Hippocampal formation (tissue), 2 donors: ENCODE data around the gene GPC3.
A peak's percentile ranks its signal among the peaks of the same experiment; 100 is the strongest.
"Not testable (repeated sequence)": the region's sequence is repeated elsewhere in the genome, so short reads cannot be mapped to it uniquely, and the experiment has no call there.

Source experiments
- DNase-seq, 2 donors: peaks; one replicate each; lab custom pipeline; 2025; lab: John Stamatoyannopoulos, UW

The GPC3 gene

DNA sequence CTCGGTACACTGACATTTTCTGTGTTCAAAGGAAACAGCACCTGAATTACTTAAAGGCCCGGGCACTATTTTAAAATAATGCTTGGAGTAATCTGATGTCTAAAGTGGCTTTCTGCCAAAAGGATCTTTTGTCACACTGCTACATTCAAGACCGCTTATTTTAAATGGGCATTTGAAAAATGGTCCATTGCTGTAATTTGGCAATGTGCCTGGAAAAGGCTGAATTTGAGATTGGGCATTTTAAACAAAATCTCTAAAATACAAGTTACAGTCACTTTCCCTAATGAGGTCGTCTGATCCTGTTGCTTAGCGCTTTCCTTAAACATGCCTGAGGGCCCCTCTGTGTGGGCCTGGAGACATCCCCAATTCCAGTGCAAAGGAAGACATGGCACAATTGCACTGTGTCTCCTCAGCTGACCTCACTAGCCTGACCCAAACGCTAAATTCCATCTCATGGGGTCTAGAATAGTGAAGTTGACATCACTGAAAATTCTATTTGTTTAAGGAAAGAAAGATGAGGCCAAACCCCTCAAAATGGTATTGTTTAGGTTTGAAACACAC, 214.2 kb downstream of the GPC3 start:
- DNase-seq: no peak

DNA sequence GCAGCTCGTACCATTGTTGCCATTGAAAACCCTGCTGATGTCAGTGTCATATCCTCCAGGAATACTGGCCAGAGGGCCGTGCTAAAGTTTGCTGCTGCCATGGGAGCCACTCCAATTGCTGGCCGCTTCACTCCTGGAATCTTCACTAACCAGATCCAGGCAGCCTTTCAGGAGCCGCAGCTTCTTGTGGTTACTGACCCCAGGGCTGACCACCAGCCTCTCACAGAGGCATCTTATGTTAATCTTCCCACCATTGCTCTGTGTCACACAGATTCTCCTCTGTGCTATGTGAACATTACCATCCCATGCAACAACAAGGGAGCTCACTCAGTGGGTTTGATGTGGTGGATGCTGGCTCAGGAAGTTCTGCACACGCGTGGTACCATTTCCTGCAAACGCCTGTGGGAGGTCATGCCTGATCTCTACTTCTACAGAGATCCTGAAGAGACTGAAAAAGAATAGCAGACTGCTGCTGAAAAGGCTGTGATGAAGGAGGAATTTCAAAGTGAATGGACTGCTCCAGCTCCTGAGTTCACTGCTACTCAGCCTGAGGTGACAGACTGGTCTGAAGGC, 222.3 kb downstream of the GPC3 start:
- not testable (repeated sequence) for DNase-seq

DNA sequence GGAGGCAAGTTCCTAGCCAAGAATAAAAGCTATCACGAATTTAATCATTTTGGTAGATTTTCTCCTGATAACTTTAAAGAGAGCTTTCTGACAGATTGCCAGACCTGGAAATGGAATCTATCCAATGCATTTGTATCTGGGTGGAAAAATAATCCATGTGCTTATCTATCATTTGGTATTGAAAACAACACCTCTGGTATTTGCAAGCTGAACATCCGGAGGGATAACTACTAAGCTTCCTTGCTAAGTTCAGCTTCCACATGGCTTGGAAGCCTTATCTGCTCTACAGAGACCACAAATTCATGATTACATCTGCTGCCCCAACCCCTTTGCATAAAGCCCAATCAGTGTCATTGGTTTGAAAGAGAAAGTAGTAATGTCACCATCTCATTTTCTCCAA, 230.7 kb downstream of the GPC3 start:
- DNase-seq: no peak

DNA sequence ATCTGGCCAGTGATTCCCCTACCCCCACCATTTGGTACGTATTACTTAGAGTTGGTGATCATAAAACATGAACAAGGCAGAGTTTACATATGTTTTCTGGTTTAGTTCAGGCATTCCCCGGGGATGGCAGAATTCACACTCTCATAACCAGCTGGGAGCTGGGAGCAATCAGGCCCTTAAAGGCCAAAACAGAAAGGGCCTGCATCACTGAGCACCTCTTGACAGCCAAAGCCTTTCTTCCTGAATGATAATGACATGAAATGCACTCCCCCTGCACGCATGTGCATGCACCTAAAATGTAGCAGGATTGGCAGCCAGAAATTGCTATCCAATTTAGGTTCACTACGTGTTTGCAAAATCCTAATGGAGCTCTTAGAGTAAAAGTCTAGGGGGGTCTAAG, 235.4 kb downstream of the GPC3 start:
- DNase-seq: no peak

DNA sequence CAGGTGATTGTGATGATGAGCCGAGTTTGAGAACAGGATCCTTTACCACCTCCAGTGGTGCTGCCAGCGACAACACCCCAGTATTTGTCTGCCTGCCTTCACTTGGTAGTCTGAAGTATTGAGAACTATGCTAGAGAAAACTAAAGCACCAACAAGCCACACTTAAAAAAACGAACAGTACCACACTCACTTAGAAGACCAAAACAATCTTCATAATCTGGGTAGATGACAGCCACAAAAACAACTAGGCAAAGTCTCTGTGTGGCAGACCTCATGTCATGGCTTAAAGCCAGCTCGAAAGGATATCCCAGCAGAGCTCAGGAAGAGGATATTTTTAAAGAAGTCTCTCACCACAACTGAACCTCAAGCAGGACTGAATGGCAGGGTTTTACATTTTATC, 236.0 kb downstream of the GPC3 start:
- no peak for DNase-seq

DNA sequence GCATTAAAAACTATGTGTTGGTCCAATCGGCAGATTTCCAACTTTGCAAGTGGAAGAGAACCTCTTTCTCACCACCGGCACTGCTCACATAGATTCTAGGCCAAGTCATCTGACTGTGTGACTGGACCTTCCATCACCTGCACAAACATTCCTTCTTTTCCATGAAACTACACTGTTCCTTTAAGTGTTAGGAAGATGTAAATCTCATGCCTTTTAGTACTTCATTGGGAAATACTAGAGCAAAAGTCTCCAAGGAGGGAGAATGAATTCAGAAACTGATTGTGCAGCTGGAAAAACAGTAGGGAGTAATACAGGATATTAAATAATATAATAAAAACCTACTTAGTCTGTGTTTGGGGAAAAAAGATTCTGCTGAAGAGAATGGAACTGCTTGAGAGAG, 238.2 kb downstream of the GPC3 start:
- DNase-seq: no peak

DNA sequence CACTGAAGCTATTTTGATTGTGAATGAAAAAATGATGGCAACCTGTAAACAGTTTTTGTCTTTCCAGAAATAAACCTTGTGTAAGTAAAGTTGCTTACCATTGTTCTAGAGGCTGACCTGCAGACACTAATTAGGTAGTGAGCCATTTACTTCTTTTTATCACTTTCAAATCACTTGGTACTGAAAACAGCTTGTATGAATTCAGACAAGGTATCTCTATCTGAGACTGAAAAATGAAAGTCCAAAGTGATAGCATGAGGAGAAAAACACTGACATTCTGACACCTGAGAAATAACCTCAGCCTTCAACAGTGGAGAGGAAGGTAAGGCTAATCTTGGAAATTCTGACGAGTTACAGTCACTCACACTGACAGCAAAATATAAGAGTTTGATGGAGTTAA, 238.8 kb downstream of the GPC3 start:
- no peak for DNase-seq

DNA sequence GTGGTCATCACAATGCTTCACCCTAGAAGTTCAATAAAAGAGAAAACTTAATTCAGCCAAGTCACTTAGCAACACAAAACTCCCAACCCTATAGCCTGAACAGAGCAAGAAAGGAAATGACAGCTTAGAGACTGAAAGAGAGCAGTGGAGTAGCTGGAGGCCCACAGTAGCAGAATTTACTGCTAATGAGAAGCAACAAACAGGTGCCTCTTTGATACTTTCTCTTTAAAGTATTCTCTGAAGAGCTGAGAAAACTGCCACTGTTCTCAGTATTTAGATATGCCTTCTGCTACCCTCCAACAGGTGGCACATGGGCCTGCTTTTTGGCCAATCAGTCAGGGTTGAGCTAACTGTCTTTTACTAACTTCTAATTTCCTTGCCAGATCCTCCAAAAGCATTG, 240.0 kb downstream of the GPC3 start:
- DNase-seq: no peak

DNA sequence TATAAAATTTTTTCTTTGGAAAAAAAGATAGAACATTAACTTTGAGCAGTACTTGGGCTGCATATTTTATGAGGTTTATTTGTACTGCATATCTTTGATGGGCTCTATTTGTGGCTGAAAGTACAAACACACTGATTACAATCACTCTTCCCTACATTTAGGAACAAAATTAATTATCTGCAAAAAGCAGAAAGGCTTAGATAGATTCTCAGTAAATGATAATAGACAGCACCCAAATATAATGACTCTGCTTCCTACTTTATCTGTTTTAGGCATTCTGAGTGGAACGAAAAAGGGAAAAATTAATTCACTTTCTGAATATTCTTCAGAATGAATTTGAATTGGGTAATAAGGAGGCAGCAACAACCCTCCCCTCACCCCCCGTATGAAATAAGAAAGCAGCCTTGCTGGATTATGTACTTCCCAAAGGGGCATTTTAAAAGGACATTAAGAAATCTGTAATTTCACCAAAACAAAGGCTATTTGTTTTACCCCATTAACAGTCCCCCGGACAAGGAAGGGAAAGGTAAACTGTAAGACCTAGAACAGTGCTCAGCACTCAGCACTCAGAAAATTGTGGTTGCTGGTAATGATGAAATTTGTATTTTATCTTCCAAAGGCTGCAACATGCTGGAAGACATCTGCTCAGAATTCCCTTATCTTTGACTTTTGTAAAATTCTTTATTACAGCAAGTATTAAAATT, 242.6 kb downstream of the GPC3 start:
- no peak for DNase-seq

DNA sequence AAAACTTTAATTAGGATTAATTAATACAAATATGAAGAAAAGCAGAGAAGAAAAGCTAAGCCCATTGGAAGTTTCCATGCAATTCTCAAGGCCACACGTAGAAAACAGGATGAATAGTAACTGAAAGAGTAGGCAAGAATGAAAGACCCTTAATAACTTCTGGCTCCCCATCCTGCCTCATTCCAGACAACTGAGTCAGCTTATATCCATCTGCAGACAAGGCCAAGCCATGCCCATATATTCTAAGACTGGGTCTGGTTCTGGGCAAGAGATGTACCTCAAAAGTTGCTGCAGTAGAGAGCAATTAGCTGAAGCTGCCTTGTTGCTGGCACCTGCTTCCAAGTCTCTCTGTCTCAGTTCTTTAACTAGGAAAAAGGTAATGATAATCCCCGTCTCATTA, 244.1 kb downstream of the GPC3 start:
- DNase-seq: no peak

DNA sequence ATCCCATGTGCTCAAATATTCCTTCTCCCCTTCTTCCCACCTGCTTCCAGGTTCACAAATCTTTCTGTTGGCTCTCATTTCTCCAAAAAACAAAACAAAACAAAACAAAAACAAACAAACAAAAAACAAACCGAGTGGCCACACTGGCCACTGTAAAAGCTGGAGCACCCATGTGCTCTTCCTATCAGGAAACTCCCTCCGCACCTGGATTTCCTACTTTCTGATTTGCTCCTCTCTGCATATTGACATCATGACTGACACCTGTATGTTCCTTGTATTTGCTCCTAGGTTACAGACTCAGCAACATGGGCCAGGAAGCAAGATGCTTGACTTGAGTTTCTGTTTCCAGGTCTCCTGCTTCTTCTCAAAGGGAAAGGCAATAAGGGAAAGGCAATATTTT, 258.8 kb downstream of the GPC3 start:
- DNase-seq: no peak

DNA sequence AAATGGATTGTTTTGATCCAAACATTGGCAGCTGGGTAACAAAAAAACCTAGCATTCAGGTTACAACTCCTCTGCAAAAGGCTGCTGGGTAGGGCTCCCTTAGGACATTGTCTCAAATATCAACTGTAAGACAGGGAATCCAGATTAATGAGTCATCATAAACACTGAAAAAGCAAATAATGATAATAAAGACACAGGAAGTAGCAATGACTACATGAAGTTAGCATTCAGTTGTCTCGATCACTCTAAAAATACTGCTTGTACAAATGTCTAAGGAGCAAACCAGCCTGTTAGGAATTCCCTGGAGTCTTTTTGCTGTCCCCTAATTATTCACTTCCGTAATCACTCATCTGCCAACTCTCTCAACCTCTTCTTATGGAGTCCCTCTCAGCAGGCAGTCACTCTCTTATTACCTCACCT, 259.2 kb downstream of the GPC3 start:
- DNase-seq: no peak

DNA sequence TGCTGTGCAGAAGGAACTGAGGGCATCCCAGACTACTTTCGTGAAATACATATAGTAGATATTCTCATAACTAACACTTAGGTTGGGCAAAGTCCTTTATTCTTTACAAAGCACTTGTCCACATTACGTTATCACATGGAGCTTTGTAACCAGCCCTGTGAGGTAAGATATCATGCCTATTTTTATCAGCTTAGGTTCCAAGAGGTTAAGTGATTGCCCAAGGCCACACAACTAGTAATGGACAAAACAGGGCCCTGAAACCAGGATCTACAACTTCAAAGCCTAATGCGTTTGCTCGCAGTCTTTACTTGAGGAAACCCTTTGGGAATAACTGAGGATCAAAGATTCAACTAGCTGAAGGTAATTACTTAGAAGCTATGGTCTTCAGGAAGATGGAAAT, 261.5 kb downstream of the GPC3 start:
- no peak for DNase-seq

DNA sequence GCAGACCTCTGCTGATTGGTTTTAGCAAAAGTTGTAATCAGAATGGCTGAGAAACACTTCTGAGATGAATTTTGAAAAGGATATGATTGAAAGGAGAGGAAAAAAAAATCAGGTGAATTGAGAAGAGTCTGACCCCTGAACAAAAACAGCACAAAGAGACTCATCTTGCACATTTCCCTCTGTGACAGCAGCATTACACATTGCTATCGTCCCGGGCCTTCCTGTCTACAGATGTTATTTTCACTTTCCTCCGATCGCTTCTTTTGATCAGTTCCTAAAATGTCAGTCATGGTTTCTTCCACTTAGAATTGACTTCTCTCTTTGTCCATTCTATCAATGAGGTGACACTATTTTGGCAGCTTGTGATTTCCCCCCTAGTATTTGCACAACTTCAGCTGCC, 262.6 kb downstream of the GPC3 start:
- DNase-seq: no peak

DNA sequence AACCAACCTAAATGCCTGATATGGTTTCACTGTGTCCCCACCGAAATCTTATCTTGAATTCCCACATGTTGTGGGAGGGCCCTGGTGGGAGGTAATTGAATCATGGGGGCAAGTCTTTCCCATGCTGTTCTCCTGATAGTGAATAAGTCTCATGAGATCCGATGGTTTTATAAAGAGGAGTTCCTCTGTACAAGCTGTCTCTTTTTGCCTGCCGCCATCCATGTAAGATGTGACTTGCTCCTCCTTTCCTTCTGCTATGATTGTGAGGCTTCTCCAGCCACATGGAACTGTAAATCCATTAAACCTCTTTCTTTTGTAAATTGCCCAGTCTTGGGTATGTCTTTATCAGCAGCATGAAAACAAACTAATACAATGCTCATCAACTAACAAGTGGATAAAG, 265.1 kb downstream of the GPC3 start:
- not testable (repeated sequence) for DNase-seq

DNA sequence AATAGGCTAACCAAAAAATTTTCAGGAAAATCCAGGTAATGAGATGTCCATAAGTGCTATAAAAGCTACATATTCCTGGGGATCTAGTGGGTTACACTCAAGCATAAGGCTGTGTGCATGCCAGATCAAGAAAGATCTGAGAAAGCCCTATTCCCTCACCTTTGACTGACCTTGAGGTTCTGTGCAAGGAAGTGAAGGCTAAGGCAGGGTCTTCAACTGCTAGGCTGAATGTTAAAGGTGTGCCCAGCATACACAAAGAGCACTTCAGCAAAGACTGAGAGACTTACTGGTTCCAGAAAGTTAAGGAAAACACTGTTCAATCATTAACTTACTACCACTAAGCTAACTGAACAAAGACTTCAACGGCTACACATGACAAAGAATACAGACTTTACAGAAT, 269.7 kb downstream of the GPC3 start:
- DNase-seq: no peak

DNA sequence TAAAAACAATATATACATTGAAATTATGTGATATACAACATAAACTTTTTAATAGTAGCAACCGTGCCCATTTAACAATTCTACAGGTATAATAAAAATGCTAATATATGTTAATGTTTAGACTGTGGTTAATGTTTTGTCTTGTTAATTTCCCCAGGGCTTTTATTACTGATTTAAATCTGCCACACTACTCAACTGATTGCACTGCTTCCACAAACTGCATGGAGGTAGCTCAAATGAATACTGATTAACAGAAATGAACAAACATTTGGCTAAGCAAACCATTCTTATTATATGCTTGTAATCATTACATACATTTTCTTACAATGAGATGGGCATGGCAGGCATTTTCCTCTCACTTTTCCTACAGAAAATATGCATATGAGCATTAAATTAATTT, 275.9 kb downstream of the GPC3 start:
- DNase-seq: no peak

DNA sequence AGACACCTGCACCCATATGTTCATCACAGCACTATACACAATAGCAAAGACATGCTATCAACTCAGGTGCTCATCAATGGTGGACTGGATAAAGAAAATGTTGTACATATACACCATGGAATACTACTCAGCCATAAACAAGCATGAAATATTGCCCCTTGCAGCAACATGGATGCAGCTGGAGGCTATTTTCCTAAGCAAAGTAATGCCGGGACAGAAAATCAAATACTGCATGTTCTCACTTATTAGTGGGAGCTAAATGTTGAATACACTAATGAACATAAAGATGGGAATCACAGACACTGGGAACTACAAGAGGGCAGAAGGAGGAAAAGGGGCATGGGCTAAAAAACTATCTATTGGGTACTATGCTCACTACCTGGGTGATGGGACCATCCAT, 278.5 kb downstream of the GPC3 start:
- no peak for DNase-seq

DNA sequence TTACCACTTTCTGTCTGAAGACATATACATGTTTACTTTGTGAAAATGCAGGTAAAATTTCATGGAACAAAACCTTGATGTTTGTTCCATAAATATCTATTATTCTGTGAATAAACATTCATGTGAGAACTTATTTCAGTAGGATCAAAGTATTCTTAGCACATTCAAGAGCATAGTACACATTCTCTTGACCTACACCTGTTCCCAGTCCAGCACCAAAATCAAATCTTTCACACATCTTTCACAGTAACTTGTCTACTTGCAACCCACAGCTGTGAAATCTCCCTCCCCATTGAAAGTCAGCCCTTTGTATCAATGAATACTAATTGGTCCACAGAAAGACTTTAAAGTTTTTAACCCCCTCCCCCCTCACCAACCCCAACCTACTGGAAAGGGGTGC, 283.2 kb downstream of the GPC3 start:
- DNase-seq: no peak

DNA sequence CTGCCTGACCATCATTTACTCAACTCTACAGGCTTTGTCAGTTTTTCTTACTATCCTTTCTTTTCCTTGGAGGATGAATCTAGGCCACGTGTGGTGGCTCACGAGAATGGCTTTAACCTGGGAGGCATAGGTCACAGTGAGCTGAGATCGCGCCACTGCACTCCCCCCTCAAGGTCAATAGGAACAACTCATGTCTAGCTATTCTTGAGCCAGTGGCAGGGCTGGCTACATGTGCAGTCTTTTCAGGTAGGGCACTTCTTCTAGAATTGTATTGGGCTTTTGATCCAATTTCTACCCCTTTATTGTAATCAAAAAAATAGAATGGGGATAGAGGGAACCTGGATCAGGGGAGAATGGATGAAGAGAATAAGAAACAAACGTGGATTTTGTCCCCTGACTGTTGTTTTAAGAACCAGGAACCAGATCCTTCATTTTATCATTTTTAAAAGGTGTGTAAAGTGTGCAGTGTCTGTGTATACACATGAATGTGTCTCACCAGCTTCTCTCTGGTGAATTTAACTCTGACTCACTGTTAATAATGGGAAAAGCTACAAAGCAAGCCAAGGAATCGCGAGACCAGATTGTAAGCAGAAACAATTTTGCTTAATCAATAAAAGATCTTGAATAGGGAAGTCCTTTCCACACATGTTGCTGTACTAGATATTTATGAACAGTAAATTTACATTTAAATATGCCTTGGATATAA, 286.2 kb downstream of the GPC3 start:
- DNase-seq: no peak

DNA sequence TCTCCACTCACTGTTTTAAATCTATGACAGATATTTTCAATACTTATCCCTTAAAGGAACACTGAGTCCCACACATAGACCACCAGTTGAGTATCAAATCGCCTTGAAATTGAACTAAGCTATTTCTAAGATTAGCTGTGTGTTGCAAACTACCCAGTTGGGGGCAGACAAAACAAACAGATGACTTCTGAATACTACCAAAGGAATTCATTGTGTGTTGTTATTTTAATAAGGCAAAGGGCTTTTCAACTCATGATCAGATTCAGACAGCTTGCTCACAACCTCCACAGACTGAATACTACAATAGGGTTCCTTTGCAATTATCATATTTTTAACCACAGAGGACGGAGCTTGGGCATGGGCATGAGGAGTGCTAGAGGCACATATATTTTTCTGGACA, 287.1 kb downstream of the GPC3 start:
- peak in 1 of 2 donors; percentile 16 for DNase-seq

DNA sequence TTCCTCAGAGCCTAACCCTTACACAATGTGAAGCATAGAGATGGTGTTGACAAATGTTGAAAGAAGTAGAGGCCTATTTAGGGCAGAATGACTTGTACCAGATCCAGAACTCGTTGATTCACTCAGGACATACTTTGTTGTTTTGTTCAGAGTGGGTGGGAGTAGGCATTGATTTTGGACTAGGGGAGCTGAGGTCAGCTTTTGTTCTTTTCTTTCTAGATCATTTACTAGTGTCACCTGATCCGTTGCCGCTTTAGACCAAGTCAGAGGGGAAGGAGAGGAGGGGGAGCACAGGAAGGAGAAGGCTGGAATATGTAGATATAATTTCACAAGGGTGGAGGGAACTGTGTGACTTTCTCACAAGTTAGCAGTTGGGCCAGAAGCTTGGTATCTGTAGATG, 287.7 kb downstream of the GPC3 start:
- no peak for DNase-seq

DNA sequence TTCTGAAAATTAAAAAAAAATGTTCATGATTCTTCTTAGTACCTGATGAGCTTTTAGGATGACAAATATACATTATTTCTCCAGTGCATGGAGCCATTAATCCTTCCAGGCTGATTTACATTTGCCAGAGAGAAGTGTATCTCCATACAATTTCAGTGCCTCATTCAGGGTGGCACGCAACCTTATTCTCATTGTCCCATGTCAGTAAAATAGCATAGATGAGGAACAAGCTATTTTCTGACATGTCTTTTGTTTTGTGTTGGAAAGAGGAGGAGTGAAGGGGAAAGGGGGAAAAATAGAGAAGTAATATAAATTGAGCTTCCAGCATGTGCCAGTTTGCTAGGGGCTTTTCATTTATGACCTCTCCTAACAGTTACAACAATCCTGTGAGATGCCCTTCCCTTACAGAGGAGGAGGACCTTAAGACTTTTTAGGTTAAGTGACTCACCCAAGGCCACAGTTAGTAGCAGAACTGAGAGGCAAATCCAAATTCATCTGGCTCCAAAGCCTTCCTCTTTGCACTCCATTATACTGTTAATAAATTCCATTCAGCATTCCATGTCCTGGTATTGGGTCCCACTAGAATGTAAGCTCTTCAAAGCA, 295.3 kb downstream of the GPC3 start:
- no peak for DNase-seq
